HepG2 (cell line): ENCODE measurements around the gene PTPN13. TPM values are rescaled to one million over a fixed set of nuclear protein-coding genes. Genes with fewer than 3 reads are reported as not detected.

ENCODE experiments used
- ATAC-seq: fragments of 200-7000 bp; cut with Tn5 transposase; 3 replicates; pipeline ENCODE4 v1.9.1; 2020; ENCODE audit warnings: mild to moderate bottlenecking, moderate library complexity
- BruUV-seq: library from RNA; stranded (reverse); fragments of 400-500 nt; replicated peaks from 2 replicates; lab custom pipeline; 2021; lab: Mats Ljungman, UMichigan
- CTCF ChIA-PET: fragments of 300-600 bp; formaldehyde crosslinking; extraction: SDS; loops from one replicate; lab custom pipeline; 2021; ENCODE audit warnings: low total read pairs, inconsistent platforms, low intra/inter-chr PET ratio; lab: Yijun Ruan, JAX
- POLR2A ChIA-PET: fragments of 350-600 bp; sonication (Branson Sonifier 250); formaldehyde crosslinking; loops from one replicate; lab custom pipeline; 2020; ENCODE audit warnings: antibody characterized with exemption, inconsistent platforms; lab: Yijun Ruan, JAX
- DNase-seq: peaks from one replicate; pipeline ENCODE4 v3.0.0-alpha.2; 2015; ENCODE audit warnings: low spot score
- FAIRE-seq: peaks from 3 replicates; lab custom pipeline; 2011; peaks lifted over from hg19 to GRCh38; lab: Jason Lieb, UNC
- H2AFZ ChIP-seq: one replicate; pipeline ENCODE4 v1.6.1; 2011; ENCODE audit warnings: low read length, inconsistent platforms
- H3K27ac ChIP-seq: fragments of 300-600 bp; 3 replicates; pipeline ENCODE4 v1.8.0; 2011; ENCODE audit warnings: mixed run types, mild to moderate bottlenecking, mixed read lengths, low read length, inconsistent platforms; ENCODE audit not compliant: insufficient read depth; ENCODE audit errors: extremely low read length
- H3K27me3 ChIP-seq, 2 experiments: fragments of 200-600 bp in 1 of 2; 2 replicates in 1 of 2; 3 replicates in 1 of 2; pipeline versions ENCODE4 v1.6.0 to v1.8.0; 2011; ENCODE audit warnings: low read length in 2 of 2, mild to moderate bottlenecking in 2 of 2, moderate library complexity in 2 of 2, inconsistent platforms in 1 of 2; ENCODE audit not compliant: insufficient read depth in 2 of 2, control insufficient read depth in 1 of 2
- H3K36me3 ChIP-seq, 2 experiments: fragments of 200-600 bp in 1 of 2; replicated peaks in 1 of 2; 2 replicates in 1 of 2; 3 replicates in 1 of 2; pipeline versions ENCODE4 v1.5.1 to v1.8.0; 2011; ENCODE audit warnings: low read length in 2 of 2, inconsistent platforms in 1 of 2; ENCODE audit not compliant: insufficient read depth in 2 of 2, control insufficient read depth in 1 of 2
- H3K4me1 ChIP-seq: 2 replicates; pipeline ENCODE4 v1.5.1; 2012; ENCODE audit warnings: low read length, inconsistent platforms; ENCODE audit not compliant: insufficient read depth
- H3K4me2 ChIP-seq: 2 replicates; pipeline ENCODE4 v1.6.0; 2011; ENCODE audit warnings: low read depth, low read length, inconsistent platforms
- H3K4me3 ChIP-seq, 3 experiments: fragments of 200-600 bp in 1 of 3; sonication (generic), shearing (Covaris generic) in 1 of 3; replicated peaks in 1 of 3; 2 replicates each; pipeline ENCODE4 v1.5.1; 2011 to 2016; ENCODE audit warnings: low read length in 3 of 3, inconsistent platforms in 2 of 3, low read depth in 2 of 3, mild to moderate bottlenecking in 2 of 3, control low read depth in 1 of 3, mixed read lengths in 1 of 3; ENCODE audit not compliant: insufficient read depth in 1 of 3
- H3K79me2 ChIP-seq: one replicate; pipeline ENCODE4 v1.6.1; 2011; ENCODE audit warnings: low read length, inconsistent platforms; ENCODE audit not compliant: insufficient read depth
- H3K9ac ChIP-seq: 2 replicates; pipeline ENCODE4 v1.6.0; 2011; ENCODE audit warnings: mild to moderate bottlenecking, low read depth, low read length, inconsistent platforms; ENCODE audit not compliant: insufficient read depth
- H3K9me3 ChIP-seq: 2 replicates; pipeline ENCODE4 v1.5.1; 2012; ENCODE audit warnings: mild to moderate bottlenecking, low read length
- H4K20me1 ChIP-seq: 2 replicates; pipeline ENCODE4 v1.6.0; 2011; ENCODE audit warnings: inconsistent platforms, mild to moderate bottlenecking, low read length, moderate library complexity; ENCODE audit not compliant: insufficient read depth
- CSRNP1 ChIP-seq: sonication (generic); formaldehyde crosslinking; IDR thresholded peaks from 2 replicates; pipeline ENCODE4 v1.8.1; 2023; ENCODE audit warnings: mild to moderate bottlenecking, missing genetic modification reagents
- FOXC1 ChIP-seq: sonication (generic); formaldehyde crosslinking; IDR thresholded peaks from 2 replicates; pipeline ENCODE4 v1.8.0; 2022; ENCODE audit warnings: mild to moderate bottlenecking, missing genetic modification reagents, borderline replicate concordance
- HNRNPLL ChIP-seq: fragments of 200-400 bp; formaldehyde crosslinking; IDR thresholded peaks from 2 replicates; pipeline ENCODE4 v1.6.1; 2017; ENCODE audit warnings: mild to moderate bottlenecking, low read depth, low read length; ENCODE audit not compliant: poor library complexity, severe bottlenecking
- HOMEZ ChIP-seq: IDR thresholded peaks from 2 replicates; pipeline ENCODE4 v1.6.1; 2016; ENCODE audit warnings: low read depth
- JDP2 ChIP-seq: sonication (generic); formaldehyde crosslinking; IDR thresholded peaks from 2 replicates; pipeline ENCODE4 v1.8.1; 2022; ENCODE audit warnings: missing genetic modification reagents, borderline replicate concordance
- PATZ1 ChIP-seq: sonication (generic); formaldehyde crosslinking; IDR thresholded peaks from 2 replicates; pipeline ENCODE4 v1.4.0; 2020; ENCODE audit warnings: missing genetic modification reagents
- RARG ChIP-seq: sonication (generic); formaldehyde crosslinking; IDR thresholded peaks from 2 replicates; pipeline ENCODE4 v1.4.0; 2020; ENCODE audit warnings: low read depth, mild to moderate bottlenecking, missing genetic modification reagents
- ZBTB4 ChIP-seq: sonication (generic); formaldehyde crosslinking; IDR thresholded peaks from 2 replicates; pipeline ENCODE4 v1.4.0; 2020; ENCODE audit warnings: missing genetic modification reagents, mild to moderate bottlenecking, borderline replicate concordance
- ZFP62 ChIP-seq: sonication (generic); formaldehyde crosslinking; IDR thresholded peaks from 2 replicates; pipeline ENCODE4 v1.4.0; 2020; ENCODE audit warnings: missing genetic modification reagents
- ZNF441 ChIP-seq: sonication (generic); formaldehyde crosslinking; IDR thresholded peaks from 2 replicates; pipeline ENCODE4 v1.7.0; 2021; ENCODE audit warnings: missing genetic modification reagents, borderline replicate concordance
- ZNF7 ChIP-seq: IDR thresholded peaks from 2 replicates; pipeline ENCODE4 v1.6.1; 2016; ENCODE audit warnings: missing biosample characterization, missing genetic modification reagents
- ZNF704 ChIP-seq: sonication (generic); formaldehyde crosslinking; IDR thresholded peaks from 2 replicates; pipeline ENCODE4 v1.8.1; 2023; ENCODE audit warnings: mild to moderate bottlenecking, inconsistent platforms, moderate library complexity, missing genetic modification reagents, borderline replicate concordance
- ZNF788 ChIP-seq: sonication (generic); formaldehyde crosslinking; IDR thresholded peaks from 2 replicates; pipeline ENCODE4 v1.5.0; 2020; ENCODE audit warnings: mild to moderate bottlenecking, missing genetic modification reagents, borderline replicate concordance
- WGBS: methylation state at CpG from one replicate; pipeline ENCODE4 v1.1.6; 2017; ENCODE audit warnings: low lambda C conversion rate; 5-methylcytosine and 5-hydroxymethylcytosine counted together
- in situ Hi-C: cut with HindIII; loops from 2 replicates; pipeline ENCODE4 v1.10.0; 2017; ENCODE audit warnings: low pct_unique_long_range_greater_than_20kb; ENCODE audit not compliant: extremely low pct_ligation_motif_present
- intact Hi-C: fragments of 100-400 bp; cut with micrococcal nuclease; formaldehyde crosslinking; loops from one replicate; pipeline ENCODE4 v1.10.0; 2022; ENCODE audit not compliant: unreplicated experiment
- polyA plus RNA-seq, 8 experiments: library from polyadenylated mRNA; depleted of rRNA in 3 of 8; stranded (reverse) in 7 of 8; unstranded in 1 of 8; fragments of >200 nt; fragmentation: Illumina TruSeq in 4 of 8; extraction: Trizol in 4 of 8; gene quantifications; 2 replicates each; pipeline versions ENCODE4 v1.2.1 to v1.2.3, GENCODE V29; 2011 to 2016; ENCODE audit warnings: low read depth in 4 of 8, missing spikeins in 1 of 8, mixed read lengths in 1 of 8; ENCODE audit not compliant: insufficient read depth in 1 of 8
- total RNA-seq, 5 experiments: library from RNA; depleted of rRNA; stranded (reverse); fragments of >200 nt; fragmentation: Illumina TruSeq; extraction: Trizol; gene quantifications; 2 replicates each; pipeline ENCODE4 v1.2.3, GENCODE V29; 2016; ENCODE audit warnings: low read depth in 1 of 5

PTPN13 gene
- total and polyA plus RNA-seq, 2 of the 13 experiments (the other 11 are each of a cell fraction or from before 2014, with no cell fraction given) = not detected

GRCh38 chr4:86587381-86588140 is 6.6 kb upstream of the PTPN13 start:
- no peak overlapping the region for H3K4me2 ChIP-seq
- 8% methylated on average over 3 of the region's 3 CpGs for WGBS
- ATAC-seq = no peak
- H3K9ac ChIP-seq = no peak overlapping the region
- ChIA-PET CTCF (no interaction called here), POLR2A (no interaction called here)
- BruUV-seq = no TSS peak
- no peaks in the 10 kb centered on the region for H3K79me2 ChIP-seq
- no peak for FAIRE-seq
- no peak overlapping the region for H3K4me3 ChIP-seq
- intact Hi-C loops = no loop called here
- H3K36me3 ChIP-seq = no peaks in the 10 kb centered on the region
- DNase-seq = no peak
- in situ Hi-C loops = no loop called here
- no peak overlapping the region for H2AFZ ChIP-seq
- H3K27ac ChIP-seq = no peak overlapping the region
- no peaks in the 10 kb centered on the region for H3K4me1 ChIP-seq
- no peaks in the 10 kb centered on the region for H3K9me3 ChIP-seq
- H4K20me1 ChIP-seq = no peaks in the 10 kb centered on the region
- H3K27me3 ChIP-seq = no peaks in the 10 kb centered on the region; a peak in 1 of 5 replicates
- TF ChIP-seq CSRNP1 (CRISPR knock-in tag) = no peak
- TF ChIP-seq ZFP62 (CRISPR knock-in tag) = no peak
- no peak for TF ChIP-seq FOXC1
- TF ChIP-seq HNRNPLL = no peak
- TF ChIP-seq ZNF704 = no peak
- no peak for TF ChIP-seq HOMEZ (CRISPR knock-in tag)
- no peak for TF ChIP-seq ZBTB4 (CRISPR knock-in tag)
- no peak for TF ChIP-seq ZNF7 (CRISPR knock-in tag)
- TF ChIP-seq PATZ1 (CRISPR knock-in tag) = no peak
- no peak for TF ChIP-seq ZNF788 (CRISPR knock-in tag)
- TF ChIP-seq RARG (CRISPR knock-in tag) = no peak
- TF ChIP-seq ZNF441 = no peak
- no peak for TF ChIP-seq JDP2 (CRISPR knock-in tag)
